ENCODE data around the gene TC2N. TPM values are rescaled to one million over a fixed set of nuclear protein-coding genes. Genes with fewer than 3 reads are reported as not detected.
A peak's percentile ranks its signal among the peaks of the same experiment; 100 is the strongest.

The TC2N gene
- total and polyA plus RNA-seq, 7 donors: 12.1 to 49.2 (median 28.2) TPM

DNA sequence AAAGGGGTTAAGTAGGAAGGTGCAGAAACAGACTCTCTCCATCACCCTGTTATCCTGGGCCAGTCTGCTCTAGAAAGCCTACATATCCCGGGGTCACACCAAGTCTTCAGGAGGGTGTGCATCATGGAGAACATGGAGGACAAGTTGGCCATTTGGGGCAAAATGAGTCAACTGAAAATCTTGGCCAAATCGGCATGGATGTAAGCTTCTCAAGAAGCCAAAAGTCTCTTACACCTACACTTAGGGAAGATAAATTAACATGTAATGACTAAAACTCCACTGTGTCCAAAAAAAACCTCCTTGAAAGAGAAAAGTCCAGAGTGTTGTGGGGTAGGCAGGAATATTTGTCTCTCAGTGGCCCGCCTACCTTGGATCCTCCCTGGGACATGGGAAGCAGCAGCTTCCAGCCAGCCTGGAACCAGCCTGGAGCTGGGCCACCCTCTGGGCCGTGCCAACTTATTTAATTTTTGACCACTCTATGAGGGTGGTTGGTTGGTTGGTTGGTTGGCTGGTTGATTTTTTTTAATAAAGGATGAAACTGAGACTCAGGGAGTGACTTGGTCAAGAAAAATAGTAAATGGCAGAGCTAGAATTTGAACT is 17.9 kb upstream of the TC2N start:
- no peak for DNase-seq
- Histone ChIP-seq H3K27ac (peak overlapping the region; percentile 52 to 64 (median 56)), H3K27me3 (no peaks in the 10 kb centered on the region), H3K36me3 (peaks cover 0 to 23% (median 9%) of the 10 kb centered on the region in 4 donors), H3K9me3 (no peaks in the 10 kb centered on the region), H3K4me3 (no peak overlapping the region), H3K4me1 (peaks cover 0 to 24% (median 16%) of the 10 kb centered on the region in 4 donors)
- intact Hi-C loops (cut with DNase I): no loop called here
- 97 to 98% methylated on average over 4 of the region's 4 CpGs for WGBS, 2 donors
- no peak for TF ChIP-seq EP300 (IDR thresholded peaks at IDR 0.05)
- no peak for TF ChIP-seq POLR2A (IDR thresholded peaks at IDR 0.05)
- TF ChIP-seq, protein P1, sequence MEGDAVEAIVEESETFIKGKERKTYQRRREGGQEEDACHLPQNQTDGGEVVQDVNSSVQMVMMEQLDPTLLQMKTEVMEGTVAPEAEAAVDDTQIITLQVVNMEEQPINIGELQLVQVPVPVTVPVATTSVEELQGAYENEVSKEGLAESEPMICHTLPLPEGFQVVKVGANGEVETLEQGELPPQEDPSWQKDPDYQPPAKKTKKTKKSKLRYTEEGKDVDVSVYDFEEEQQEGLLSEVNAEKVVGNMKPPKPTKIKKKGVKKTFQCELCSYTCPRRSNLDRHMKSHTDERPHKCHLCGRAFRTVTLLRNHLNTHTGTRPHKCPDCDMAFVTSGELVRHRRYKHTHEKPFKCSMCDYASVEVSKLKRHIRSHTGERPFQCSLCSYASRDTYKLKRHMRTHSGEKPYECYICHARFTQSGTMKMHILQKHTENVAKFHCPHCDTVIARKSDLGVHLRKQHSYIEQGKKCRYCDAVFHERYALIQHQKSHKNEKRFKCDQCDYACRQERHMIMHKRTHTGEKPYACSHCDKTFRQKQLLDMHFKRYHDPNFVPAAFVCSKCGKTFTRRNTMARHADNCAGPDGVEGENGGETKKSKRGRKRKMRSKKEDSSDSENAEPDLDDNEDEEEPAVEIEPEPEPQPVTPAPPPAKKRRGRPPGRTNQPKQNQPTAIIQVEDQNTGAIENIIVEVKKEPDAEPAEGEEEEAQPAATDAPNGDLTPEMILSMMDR (IDR thresholded peaks at IDR 0.05): no peak
- no peak for TF ChIP-seq POLR2AphosphoS5 (IDR thresholded peaks at IDR 0.05)

DNA sequence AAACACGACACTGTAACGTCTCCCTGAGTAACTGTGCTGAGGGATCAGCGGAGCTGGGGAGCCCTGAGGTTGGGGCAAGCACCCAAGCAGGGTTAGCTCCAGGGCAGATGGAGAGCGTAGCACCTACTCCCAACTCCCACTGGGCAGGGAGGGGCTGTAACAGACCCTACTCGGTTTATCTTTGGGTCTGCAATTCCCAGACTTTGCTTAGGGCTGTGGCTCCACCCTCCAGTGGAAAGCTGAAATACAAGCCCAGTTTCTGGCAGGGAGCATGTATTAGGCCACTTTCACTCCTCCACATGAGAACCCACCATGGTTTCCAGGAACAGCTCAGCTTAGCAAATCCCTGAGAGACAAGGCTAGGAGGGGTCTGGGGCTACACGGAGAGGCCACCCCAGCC is 17.3 kb upstream of the TC2N start:
- no peaks in the 10 kb centered on the region for H3K9me3 ChIP-seq
- H3K27me3 ChIP-seq: no peaks in the 10 kb centered on the region
- H3K36me3 ChIP-seq: peaks cover 0 to 24% (median 12%) of the 10 kb centered on the region in 4 donors
- peaks cover 0 to 19% (median 11%) of the 10 kb centered on the region in 4 donors for H3K4me1 ChIP-seq
- WGBS, 2 donors: 83 to 87% methylated on average over 6 of the region's 6 CpGs
- intact Hi-C loops (cut with DNase I): no loop called here
- peak overlapping the region; percentile 52 to 64 (median 56) for H3K27ac ChIP-seq
- peak; percentile 69 for DNase-seq
- TF ChIP-seq POLR2A (IDR thresholded peaks at IDR 0.05): no peak
- no peak for TF ChIP-seq POLR2AphosphoS5 (IDR thresholded peaks at IDR 0.05)
- H3K4me3 ChIP-seq: no peak overlapping the region

GRCh38 chr14:91883753-91884152 is 16.4 kb upstream of the TC2N start:
- H3K27ac ChIP-seq: peak overlapping the region in 2 of 4 donors; percentile 52 to 55
- WGBS, 2 donors: 88% methylated on average over 9 of the region's 9 CpGs
- DNase-seq: peak; percentile 91
- no peak overlapping the region for H3K4me3 ChIP-seq
- H3K27me3 ChIP-seq: no peaks in the 10 kb centered on the region
- intact Hi-C loops (cut with DNase I): no loop called here
- peaks cover 0 to 10% (median 7%) of the 10 kb centered on the region in 4 donors for H3K4me1 ChIP-seq
- TF ChIP-seq POLR2AphosphoS5 (IDR thresholded peaks at IDR 0.05) (peak; percentile 50 to 61 (median 56)), POLR2A (IDR thresholded peaks at IDR 0.05) (no peak)
- no peaks in the 10 kb centered on the region for H3K9me3 ChIP-seq
- peaks cover 0 to 25% (median 14%) of the 10 kb centered on the region in 4 donors for H3K36me3 ChIP-seq

DNA sequence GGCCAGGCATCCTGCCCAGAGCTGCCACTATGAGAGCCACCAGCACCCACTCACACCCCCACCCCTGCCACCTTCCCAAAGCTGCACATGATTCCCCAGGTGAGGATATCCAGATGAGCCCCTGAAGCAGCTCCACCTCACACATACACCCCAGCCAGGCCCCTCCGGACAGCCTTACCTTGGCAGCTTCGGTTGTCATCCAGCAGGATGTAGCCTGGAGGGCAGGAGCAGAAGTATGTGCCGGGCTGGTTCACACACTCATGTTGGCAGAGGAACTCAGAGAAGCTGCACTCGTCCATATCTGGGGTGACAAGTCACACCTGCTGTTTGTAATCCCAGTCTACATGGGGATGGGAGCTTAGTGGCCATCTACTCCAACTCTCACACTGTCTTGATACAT is 15.4 kb upstream of the TC2N start:
- DNase-seq: no peak
- Histone ChIP-seq H3K4me3 (no peak overlapping the region), H3K36me3 (peaks cover 0 to 25% (median 15%) of the 10 kb centered on the region in 4 donors), H3K27ac (peak overlapping the region; percentile 0 to 52 (median 38)), H3K9me3 (no peaks in the 10 kb centered on the region), H3K4me1 (peaks cover 0 to 10% (median 7%) of the 10 kb centered on the region in 4 donors), H3K27me3 (no peaks in the 10 kb centered on the region)
- intact Hi-C loops (cut with DNase I): no loop called here
- 85 to 90% methylated on average over 4 of the region's 4 CpGs for WGBS, 2 donors
- TF ChIP-seq POLR2A (IDR thresholded peaks at IDR 0.05) (no peak), POLR2AphosphoS5 (IDR thresholded peaks at IDR 0.05) (no peak), EP300 (IDR thresholded peaks at IDR 0.05) (no peak)
- TF ChIP-seq, protein P1 (IDR thresholded peaks at IDR 0.05): no peak

DNA sequence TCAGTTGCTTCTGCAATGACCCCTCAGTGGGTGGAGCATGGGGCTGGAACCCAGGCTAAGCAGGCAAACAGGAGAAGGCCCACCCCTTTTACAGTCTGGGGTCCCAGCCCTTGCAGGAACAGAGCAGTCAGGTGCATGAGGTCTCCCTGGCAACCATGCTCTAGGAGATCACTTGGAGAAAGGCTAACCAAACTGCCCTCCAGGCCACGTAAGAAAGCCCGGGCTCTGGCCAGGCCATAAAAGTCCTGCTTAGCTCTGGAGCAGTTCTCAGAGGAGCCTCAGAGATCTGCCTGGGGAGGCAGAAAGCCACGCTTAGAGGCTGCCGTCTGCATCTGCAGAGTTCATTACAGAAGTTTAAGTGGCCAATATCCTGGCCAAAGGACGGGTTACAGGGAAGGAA is 15.0 kb upstream of the TC2N start:
- Histone ChIP-seq H3K27me3 (no peaks in the 10 kb centered on the region), H3K27ac (peak overlapping the region; percentile 0 to 52 (median 38)), H3K36me3 (peaks cover 0 to 29% (median 16%) of the 10 kb centered on the region in 4 donors), H3K9me3 (no peaks in the 10 kb centered on the region), H3K4me3 (no peak overlapping the region), H3K4me1 (peaks cover 0 to 10% (median 7%) of the 10 kb centered on the region in 4 donors)
- intact Hi-C loops (cut with DNase I): no loop called here
- TF ChIP-seq POLR2A (IDR thresholded peaks at IDR 0.05) (no peak), EP300 (IDR thresholded peaks at IDR 0.05) (no peak), POLR2AphosphoS5 (IDR thresholded peaks at IDR 0.05) (no peak)
- TF ChIP-seq, protein P1 (IDR thresholded peaks at IDR 0.05): no peak
- DNase-seq: no peak
- WGBS, 2 donors: 90 to 92% methylated on average over 5 of the region's 5 CpGs

Data from sigmoid colon (tissue), 7 donors.